Mesendoderm (in vitro differentiated cells): ENCODE results near the gene PPM1D.

Experiments
- DNase-seq: peaks from one replicate; pipeline ENCODE4 v3.0.0; 2013
- H2AK5ac ChIP-seq: 2 replicates; pipeline ENCODE4 v1.6.1; 2013; ENCODE audit warnings: low read length, inconsistent platforms
- H2BK120ac ChIP-seq: 2 replicates; pipeline ENCODE4 v1.6.1; 2013; ENCODE audit warnings: low read depth, mild to moderate bottlenecking, low read length, moderate library complexity, mixed read lengths
- H2BK15ac ChIP-seq: replicated peaks from 2 replicates; pipeline ENCODE4 v1.6.1; 2013; ENCODE audit warnings: low read depth, mild to moderate bottlenecking, moderate library complexity
- H2BK5ac ChIP-seq: 2 replicates; pipeline ENCODE4 v1.6.1; 2013; ENCODE audit warnings: low read length, inconsistent platforms
- H3K18ac ChIP-seq: 2 replicates; pipeline ENCODE4 v1.6.1; 2013; ENCODE audit warnings: mild to moderate bottlenecking, low read length, mixed read lengths
- H3K23ac ChIP-seq: one replicate; pipeline ENCODE4 v1.6.1; 2013; ENCODE audit warnings: low read length
- H3K27ac ChIP-seq: 2 replicates; pipeline ENCODE4 v1.5.1; 2013; ENCODE audit warnings: low read depth, mild to moderate bottlenecking, inconsistent platforms, low read length, moderate library complexity
- H3K27me3 ChIP-seq: 2 replicates; pipeline ENCODE4 v1.6.1; 2013; ENCODE audit warnings: low read length, control low read depth, mild to moderate bottlenecking, inconsistent platforms; ENCODE audit not compliant: insufficient read depth, poor library complexity
- H3K36me3 ChIP-seq: 2 replicates; pipeline ENCODE4 v1.6.1; 2013; ENCODE audit warnings: low read length, inconsistent platforms; ENCODE audit not compliant: control insufficient read depth, insufficient read depth
- H3K4ac ChIP-seq: one replicate; pipeline ENCODE4 v1.6.1; 2013; ENCODE audit warnings: low read depth, mild to moderate bottlenecking, low read length, moderate library complexity
- H3K4me1 ChIP-seq: 2 replicates; pipeline ENCODE4 v1.6.1; 2013; ENCODE audit warnings: low read depth, low read length, inconsistent platforms; ENCODE audit not compliant: control insufficient read depth
- H3K4me2 ChIP-seq: 2 replicates; pipeline ENCODE4 v1.6.1; 2013; ENCODE audit warnings: low read length
- H3K4me3 ChIP-seq: 2 replicates; pipeline ENCODE4 v1.5.1; 2013; ENCODE audit warnings: mild to moderate bottlenecking, low read length
- H3K56ac ChIP-seq: one replicate; pipeline ENCODE4 v1.6.1; 2013; ENCODE audit warnings: low read length
- H3K79me1 ChIP-seq: 2 replicates; pipeline ENCODE4 v1.6.1; 2013; ENCODE audit warnings: low read length, inconsistent platforms
- H3K79me2 ChIP-seq: 2 replicates; pipeline ENCODE4 v1.6.1; 2013; ENCODE audit warnings: mild to moderate bottlenecking, low read length; ENCODE audit not compliant: control insufficient read depth, insufficient read depth
- H3K9ac ChIP-seq: 2 replicates; pipeline ENCODE4 v1.6.1; 2013; ENCODE audit warnings: low read length, inconsistent platforms
- H4K5ac ChIP-seq: one replicate; pipeline ENCODE4 v1.6.1; 2013; ENCODE audit warnings: low read length
- H4K8ac ChIP-seq: one replicate; pipeline ENCODE4 v1.6.1; 2013; ENCODE audit warnings: low read depth, mild to moderate bottlenecking, control low read depth, low read length, moderate library complexity
- WGBS: extraction: QIAGEN DNeasy Blood & Tissue Kit; methylation state at CpG from one replicate; pipeline ENCODE4 v1.1.7; 2013; ENCODE audit warnings: low lambda C conversion rate, missing lambda C conversion rate; ENCODE audit not compliant: insufficient coverage; ENCODE audit errors: extremely low coverage; 5-methylcytosine and 5-hydroxymethylcytosine counted together

PPM1D gene

DNA sequence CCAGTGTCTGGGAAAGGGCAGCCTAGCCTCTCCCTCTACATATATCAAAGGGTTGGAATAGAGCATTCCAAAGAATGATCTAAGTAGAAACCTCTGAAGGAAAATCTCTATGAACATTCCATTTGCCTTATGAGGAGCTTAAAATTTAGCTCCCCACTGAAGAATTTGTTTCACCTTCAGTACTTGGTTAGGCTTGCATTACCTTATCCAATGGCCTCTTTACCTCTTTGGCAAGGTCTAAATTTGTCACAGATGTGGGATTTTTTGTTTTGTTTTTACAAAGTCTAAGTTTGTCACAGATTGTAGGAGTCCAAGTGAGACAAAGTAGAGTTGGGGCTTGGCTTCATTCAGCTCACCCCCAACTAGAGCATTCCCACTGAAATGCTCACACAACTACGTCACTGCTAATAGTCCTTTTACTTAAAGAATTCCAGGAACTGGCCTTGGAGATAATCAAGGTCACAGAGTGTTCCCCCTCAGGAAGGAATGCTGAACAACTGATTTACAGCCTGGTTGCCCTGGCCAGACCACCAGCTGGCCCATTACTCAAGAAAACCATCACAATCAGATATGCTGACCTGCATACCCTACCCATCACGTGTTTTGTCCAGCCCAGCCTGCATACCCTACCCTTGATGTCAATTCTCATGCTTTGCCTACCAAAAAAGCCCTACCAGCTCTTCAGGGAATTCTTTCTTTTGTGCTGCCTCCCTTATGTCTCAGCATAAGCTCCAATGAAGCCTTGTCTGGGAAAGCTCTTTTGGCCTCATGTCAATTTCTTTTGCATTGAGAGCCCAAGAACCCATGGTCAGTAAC lies 26.5 kb upstream of the PPM1D start:
- H2BK5ac ChIP-seq = no peak overlapping the region
- WGBS = no CpG with 5 or more reads among the region's 2 CpGs

DNA sequence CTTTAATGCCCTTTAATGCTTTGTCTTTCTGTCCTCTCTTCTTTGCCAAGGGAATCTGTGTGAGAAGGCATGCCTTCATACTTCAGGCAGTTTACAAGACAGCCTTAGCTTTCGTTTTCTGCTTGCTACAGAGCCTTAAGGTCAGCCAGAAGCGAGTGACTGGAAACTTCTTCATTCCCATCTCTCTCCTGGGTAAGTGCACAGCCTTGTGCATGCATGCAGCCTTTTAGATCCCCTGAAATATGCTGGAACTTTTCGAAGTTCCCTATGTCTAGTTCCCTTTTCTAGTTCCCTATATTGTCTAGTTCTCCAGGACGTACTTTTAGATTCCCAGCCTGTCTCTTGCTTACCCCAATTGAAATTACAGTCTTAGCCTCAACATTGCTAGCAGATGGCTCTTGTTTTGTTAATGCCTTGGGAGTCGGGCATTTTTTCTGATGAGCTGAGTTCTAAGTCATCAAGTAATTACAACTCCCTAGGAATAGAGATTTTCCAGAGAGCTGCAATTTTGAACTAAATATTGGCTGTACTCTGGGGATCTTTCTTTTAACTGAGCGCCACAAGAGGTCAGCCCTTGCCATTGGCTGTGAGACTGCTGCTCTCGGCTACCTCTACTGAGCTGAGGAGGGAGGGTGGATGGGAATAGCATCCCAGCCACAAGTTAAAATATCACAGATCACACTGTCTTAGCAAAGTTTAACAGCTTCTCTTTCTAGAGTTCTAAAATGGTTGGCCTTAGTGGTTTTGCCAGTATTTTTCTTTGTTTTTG lies 22.7 kb upstream of the PPM1D start:
- no CpG with 5 or more reads among the region's 7 CpGs for WGBS
- no peak for DNase-seq
- H3K23ac ChIP-seq = no peak overlapping the region
- no peak overlapping the region for H3K27ac ChIP-seq
- no peak overlapping the region for H3K4me3 ChIP-seq
- no peak overlapping the region for H3K4me2 ChIP-seq
- no peaks in the 10 kb centered on the region for H3K79me1 ChIP-seq
- no peak overlapping the region for H2BK15ac ChIP-seq
- no peaks in the 10 kb centered on the region for H3K27me3 ChIP-seq
- no peak overlapping the region for H3K9ac ChIP-seq
- no peak overlapping the region for H3K4ac ChIP-seq
- no peak overlapping the region for H2BK5ac ChIP-seq
- H4K5ac ChIP-seq = no peak overlapping the region
- H2AK5ac ChIP-seq = no peak overlapping the region
- no peaks in the 10 kb centered on the region for H3K79me2 ChIP-seq
- H3K18ac ChIP-seq = no peak overlapping the region
- H3K36me3 ChIP-seq = no peaks in the 10 kb centered on the region
- no peaks in the 10 kb centered on the region for H3K4me1 ChIP-seq
- no peak overlapping the region for H2BK120ac ChIP-seq
- H4K8ac ChIP-seq = no peak overlapping the region
- no peak overlapping the region for H3K56ac ChIP-seq

More for the DNA sequence above, 26.5 kb upstream of the PPM1D start:
- H3K18ac ChIP-seq = no peak overlapping the region
- H3K4me2 ChIP-seq = no peak overlapping the region
- DNase-seq = peak; percentile 87
- no peak overlapping the region for H4K8ac ChIP-seq
- no peak overlapping the region for H3K4me3 ChIP-seq
- no peak overlapping the region for H3K9ac ChIP-seq
- no peaks in the 10 kb centered on the region for H3K27me3 ChIP-seq
- no peak overlapping the region for H3K56ac ChIP-seq
- H3K79me1 ChIP-seq = no peaks in the 10 kb centered on the region
- H3K79me2 ChIP-seq = no peaks in the 10 kb centered on the region
- H2BK120ac ChIP-seq = no peak overlapping the region
- no peak overlapping the region for H3K27ac ChIP-seq
- no peaks in the 10 kb centered on the region for H3K36me3 ChIP-seq
- no peak overlapping the region for H3K4ac ChIP-seq
- H2BK15ac ChIP-seq = no peak overlapping the region
- no peaks in the 10 kb centered on the region for H3K4me1 ChIP-seq
- H3K23ac ChIP-seq = no peak overlapping the region
- no peak overlapping the region for H4K5ac ChIP-seq
- no peak overlapping the region for H2AK5ac ChIP-seq

DNA sequence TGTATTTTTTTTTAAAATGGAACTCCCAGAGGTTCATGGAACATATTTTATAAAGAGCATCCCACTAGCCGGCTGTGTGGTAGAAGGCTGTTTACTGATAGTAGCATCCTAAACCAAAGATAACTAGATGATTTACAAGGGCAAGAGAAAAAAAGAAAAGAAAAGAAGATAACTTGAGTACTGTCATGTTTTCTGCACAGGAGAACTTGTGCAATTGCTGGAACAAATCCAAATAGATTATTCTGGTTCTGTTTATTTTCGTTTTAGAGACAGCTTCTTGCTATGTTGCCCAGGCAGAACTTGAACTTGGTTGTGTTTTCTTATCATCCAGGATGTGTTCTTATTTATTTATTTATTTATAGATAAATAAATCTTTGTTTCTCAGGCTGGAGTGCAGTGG lies 20.9 kb upstream of the PPM1D start:
- no peak for DNase-seq
- no peaks in the 10 kb centered on the region for H3K27me3 ChIP-seq
- no peak overlapping the region for H3K9ac ChIP-seq
- no peak overlapping the region for H4K8ac ChIP-seq
- no CpG with 5 or more reads among the region's 2 CpGs for WGBS
- H3K4ac ChIP-seq = no peak overlapping the region
- H3K4me1 ChIP-seq = no peaks in the 10 kb centered on the region
- no peaks in the 10 kb centered on the region for H3K36me3 ChIP-seq
- no peak overlapping the region for H3K4me2 ChIP-seq
- no peak overlapping the region for H3K18ac ChIP-seq
- H2BK15ac ChIP-seq = no peak overlapping the region
- no peak overlapping the region for H2BK120ac ChIP-seq
- no peak overlapping the region for H4K5ac ChIP-seq
- no peak overlapping the region for H2BK5ac ChIP-seq
- H3K27ac ChIP-seq = no peak overlapping the region
- H3K79me1 ChIP-seq = no peaks in the 10 kb centered on the region
- no peak overlapping the region for H2AK5ac ChIP-seq
- no peak overlapping the region for H3K4me3 ChIP-seq
- H3K79me2 ChIP-seq = no peaks in the 10 kb centered on the region
- no peak overlapping the region for H3K23ac ChIP-seq
- no peak overlapping the region for H3K56ac ChIP-seq

DNA sequence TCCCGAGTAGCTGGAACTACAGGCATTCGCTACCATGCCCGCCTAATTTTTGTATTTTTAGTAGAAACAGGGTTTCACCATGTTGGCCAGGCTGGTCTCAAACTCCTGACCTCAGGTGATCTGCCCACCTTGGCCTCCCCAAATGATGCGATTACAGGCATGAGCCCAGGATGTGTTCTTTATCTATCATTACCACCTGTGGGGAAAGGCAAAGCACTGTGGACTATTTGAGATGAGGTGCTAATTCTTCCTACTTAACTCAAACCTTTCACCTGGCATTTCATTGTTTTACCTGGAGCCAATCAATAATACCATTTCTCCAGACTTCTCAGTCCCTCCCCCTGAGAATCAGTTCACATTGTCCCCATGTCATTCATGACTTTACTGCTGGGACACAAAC lies 20.4 kb upstream of the PPM1D start:
- H2BK120ac ChIP-seq = no peak overlapping the region
- H3K4me2 ChIP-seq = no peak overlapping the region
- no peak overlapping the region for H3K27ac ChIP-seq
- H3K56ac ChIP-seq = no peak overlapping the region
- H2AK5ac ChIP-seq = no peak overlapping the region
- no peaks in the 10 kb centered on the region for H3K79me2 ChIP-seq
- no peak overlapping the region for H2BK15ac ChIP-seq
- no peak overlapping the region for H3K4ac ChIP-seq
- H2BK5ac ChIP-seq = no peak overlapping the region
- H4K8ac ChIP-seq = no peak overlapping the region
- WGBS = no CpG with 5 or more reads among the region's 4 CpGs
- H3K4me1 ChIP-seq = no peaks in the 10 kb centered on the region
- DNase-seq = peak; percentile 81
- no peaks in the 10 kb centered on the region for H3K79me1 ChIP-seq
- H3K23ac ChIP-seq = no peak overlapping the region
- H3K18ac ChIP-seq = no peak overlapping the region
- no peak overlapping the region for H4K5ac ChIP-seq
- no peak overlapping the region for H3K4me3 ChIP-seq
- no peaks in the 10 kb centered on the region for H3K36me3 ChIP-seq
- H3K9ac ChIP-seq = no peak overlapping the region
- H3K27me3 ChIP-seq = no peaks in the 10 kb centered on the region

DNA sequence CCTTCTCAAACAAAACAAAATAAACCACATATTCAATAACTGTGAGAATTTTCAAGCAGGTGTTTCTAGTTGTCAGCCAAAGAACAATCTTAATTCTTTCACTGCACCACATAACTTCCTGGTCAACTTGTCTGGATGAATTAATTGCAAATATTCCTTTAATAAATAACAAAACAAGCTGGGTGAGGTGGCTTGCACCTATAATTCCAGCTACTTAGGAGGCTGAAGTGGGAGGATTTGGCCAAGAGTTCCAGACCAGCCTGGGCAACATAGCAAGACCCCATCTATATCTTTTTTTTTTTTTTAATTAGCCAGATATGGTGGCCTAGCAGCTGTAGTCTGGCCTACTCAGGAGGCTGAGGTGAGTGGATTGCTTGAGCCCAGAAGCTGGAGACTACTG lies 17.0 kb upstream of the PPM1D start:
- Histone ChIP-seq H3K27me3 (no peaks in the 10 kb centered on the region), H3K79me1 (no peaks in the 10 kb centered on the region), H2BK15ac (no peak overlapping the region), H3K36me3 (no peaks in the 10 kb centered on the region), H3K4me1 (no peaks in the 10 kb centered on the region), H3K9ac (no peak overlapping the region), H3K56ac (no peak overlapping the region), H3K4me3 (no peak overlapping the region), H2BK120ac (no peak overlapping the region), H3K79me2 (no peaks in the 10 kb centered on the region), H2AK5ac (no peak overlapping the region), H2BK5ac (no peak overlapping the region), H3K27ac (no peak overlapping the region), H3K4me2 (no peak overlapping the region), H4K8ac (no peak overlapping the region), H3K18ac (no peak overlapping the region), H3K23ac (no peak overlapping the region), H4K5ac (no peak overlapping the region), H3K4ac (no peak overlapping the region)
- no peak for DNase-seq
